ENCODE results near the gene MRPL41. TPM values are rescaled to one million over a fixed set of nuclear protein-coding genes. Genes with fewer than 3 reads are reported as not detected.

Gene MRPL41
- total and polyA plus RNA-seq, 2 donors: 33.3 to 84.3 TPM

DNA sequence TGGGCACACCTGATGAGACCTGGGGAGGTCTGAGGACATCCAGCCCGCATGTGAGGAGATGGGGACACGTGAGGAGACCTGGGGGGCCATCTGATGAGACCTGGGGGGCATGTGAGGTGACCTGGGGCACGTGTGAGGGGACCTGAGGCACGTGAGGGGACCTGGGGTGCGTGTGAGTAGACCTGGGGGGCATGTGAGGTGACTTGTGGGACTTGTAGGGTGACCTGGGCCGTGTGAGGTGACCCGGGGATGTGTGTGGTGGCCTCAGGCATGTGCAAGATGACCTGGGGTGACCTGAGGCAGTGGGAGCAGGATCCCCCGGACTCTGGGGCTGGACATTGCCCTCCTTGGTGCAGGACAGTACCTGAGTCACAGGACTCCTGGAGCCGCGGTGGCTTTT is 32.1 kb upstream of the MRPL41 start:
- Histone ChIP-seq H3K9me3 (ENCODE audit: control insufficient read depth in 2 of 2, insufficient read depth in 1 of 2, low read length in 1 of 2) (peaks cover 0 to 4% of the 10 kb centered on the region in 2 donors), H3K27me3 (ENCODE audit: control insufficient read depth in 2 of 2, insufficient read depth in 1 of 2, low read length in 1 of 2) (no peaks in the 10 kb centered on the region), H3K4me3 (ENCODE audit: low read length in 2 of 2) (no peak overlapping the region), H3K27ac (ENCODE audit: low read depth in 1 of 2, low read length in 1 of 2) (no peak overlapping the region), H3K4me1 (ENCODE audit: control insufficient read depth in 2 of 2, insufficient read depth in 2 of 2, low read length in 2 of 2) (no peaks in the 10 kb centered on the region), H3K36me3 (ENCODE audit: control insufficient read depth in 2 of 2, insufficient read depth in 2 of 2, low read length in 1 of 2) (no peaks in the 10 kb centered on the region)
- DNase-seq (ENCODE audit: low read depth in 6 of 9, low spot score in 9 of 9): no peak
- 87% methylated on average over 10 of the region's 10 CpGs for WGBS

DNA sequence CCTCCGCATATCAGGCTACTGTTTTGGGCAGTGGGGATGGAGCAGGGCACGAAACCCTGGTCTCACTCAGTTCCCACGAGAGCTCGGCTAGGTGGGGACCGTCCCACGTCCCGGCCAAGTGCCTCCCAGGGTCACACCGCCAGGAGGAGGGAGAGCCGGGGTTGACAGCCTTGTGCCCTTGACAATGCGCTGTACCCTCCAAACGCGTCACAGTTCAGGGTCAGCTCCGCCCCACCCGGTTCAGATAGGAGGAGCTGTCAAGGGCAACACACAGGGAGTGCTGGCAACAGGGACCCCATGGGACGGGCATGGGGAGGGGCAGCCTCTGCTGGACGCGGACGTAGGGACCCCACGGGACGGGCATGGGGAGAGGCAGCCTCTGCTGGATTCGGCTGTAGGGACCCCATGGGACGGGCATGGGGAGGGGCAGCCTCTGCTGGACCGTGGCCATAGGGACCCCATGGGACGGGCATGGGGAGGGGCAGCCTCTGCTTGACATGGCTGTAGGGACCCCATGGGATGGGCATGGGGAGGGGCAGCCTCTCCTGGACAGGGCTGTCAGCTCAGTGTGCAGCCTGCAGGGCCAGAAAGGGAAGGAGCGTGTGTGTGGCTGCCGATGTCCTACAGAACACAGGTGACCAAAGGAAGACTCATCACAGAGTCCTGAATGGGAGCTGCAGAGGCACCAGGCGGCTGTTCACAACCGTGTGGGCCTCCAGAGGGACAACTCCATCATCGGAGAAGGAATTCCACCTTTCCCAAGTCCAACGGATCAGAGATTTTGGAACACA is 30.9 kb upstream of the MRPL41 start:
- Histone ChIP-seq H3K4me1 (ENCODE audit: control insufficient read depth in 2 of 2, insufficient read depth in 2 of 2, low read length in 2 of 2) (no peaks in the 10 kb centered on the region), H3K27ac (ENCODE audit: low read depth in 1 of 2, low read length in 1 of 2) (no peak overlapping the region), H3K36me3 (ENCODE audit: control insufficient read depth in 2 of 2, insufficient read depth in 2 of 2, low read length in 1 of 2) (no peaks in the 10 kb centered on the region), H3K4me3 (ENCODE audit: low read length in 2 of 2) (no peak overlapping the region), H3K9me3 (ENCODE audit: control insufficient read depth in 2 of 2, insufficient read depth in 1 of 2, low read length in 1 of 2) (no peaks in the 10 kb centered on the region), H3K27me3 (ENCODE audit: control insufficient read depth in 2 of 2, insufficient read depth in 1 of 2, low read length in 1 of 2) (no peaks in the 10 kb centered on the region)
- DNase-seq (ENCODE audit: low read depth in 6 of 9, low spot score in 9 of 9): no peak
- WGBS: 95% methylated on average over 30 of the region's 30 CpGs

DNA sequence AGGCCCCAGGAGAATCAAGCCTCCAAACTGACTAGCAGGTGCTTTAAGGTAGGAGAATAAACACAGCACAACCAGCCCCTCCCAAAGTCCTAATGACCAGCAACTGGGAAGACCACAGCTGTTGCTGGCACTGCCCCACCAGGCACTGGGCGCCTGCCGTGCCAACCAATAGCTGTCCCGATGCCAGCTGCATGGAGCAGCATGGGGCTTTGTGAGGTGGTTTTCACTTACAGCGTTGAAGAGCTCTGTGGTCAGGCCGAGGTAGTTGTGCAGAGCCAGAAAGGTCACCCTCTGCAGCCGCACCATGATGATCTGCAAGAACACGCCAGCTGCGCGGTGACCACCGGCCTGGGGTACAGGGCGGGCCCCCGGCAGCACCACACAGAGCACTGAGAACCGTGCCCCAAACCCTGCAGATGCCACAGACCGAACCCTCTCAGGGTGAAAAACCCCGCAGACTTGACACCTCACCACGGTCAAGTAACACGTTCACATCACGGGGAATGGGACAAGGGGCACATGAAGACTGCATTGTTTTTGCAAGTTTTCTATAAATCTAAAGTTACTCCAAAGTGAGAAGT is 30.2 kb upstream of the MRPL41 start:
- Histone ChIP-seq H3K4me1 (ENCODE audit: control insufficient read depth in 2 of 2, insufficient read depth in 2 of 2, low read length in 2 of 2) (no peaks in the 10 kb centered on the region), H3K27me3 (ENCODE audit: control insufficient read depth in 2 of 2, insufficient read depth in 1 of 2, low read length in 1 of 2) (no peaks in the 10 kb centered on the region), H3K36me3 (ENCODE audit: control insufficient read depth in 2 of 2, insufficient read depth in 2 of 2, low read length in 1 of 2) (no peaks in the 10 kb centered on the region), H3K9me3 (ENCODE audit: control insufficient read depth in 2 of 2, insufficient read depth in 1 of 2, low read length in 1 of 2) (no peaks in the 10 kb centered on the region), H3K27ac (ENCODE audit: low read depth in 1 of 2, low read length in 1 of 2) (no peak overlapping the region), H3K4me3 (ENCODE audit: low read length in 2 of 2) (no peak overlapping the region)
- DNase-seq (ENCODE audit: low read depth in 6 of 9, low spot score in 9 of 9): no peak
- 94% methylated on average over 18 of the region's 18 CpGs for WGBS

DNA sequence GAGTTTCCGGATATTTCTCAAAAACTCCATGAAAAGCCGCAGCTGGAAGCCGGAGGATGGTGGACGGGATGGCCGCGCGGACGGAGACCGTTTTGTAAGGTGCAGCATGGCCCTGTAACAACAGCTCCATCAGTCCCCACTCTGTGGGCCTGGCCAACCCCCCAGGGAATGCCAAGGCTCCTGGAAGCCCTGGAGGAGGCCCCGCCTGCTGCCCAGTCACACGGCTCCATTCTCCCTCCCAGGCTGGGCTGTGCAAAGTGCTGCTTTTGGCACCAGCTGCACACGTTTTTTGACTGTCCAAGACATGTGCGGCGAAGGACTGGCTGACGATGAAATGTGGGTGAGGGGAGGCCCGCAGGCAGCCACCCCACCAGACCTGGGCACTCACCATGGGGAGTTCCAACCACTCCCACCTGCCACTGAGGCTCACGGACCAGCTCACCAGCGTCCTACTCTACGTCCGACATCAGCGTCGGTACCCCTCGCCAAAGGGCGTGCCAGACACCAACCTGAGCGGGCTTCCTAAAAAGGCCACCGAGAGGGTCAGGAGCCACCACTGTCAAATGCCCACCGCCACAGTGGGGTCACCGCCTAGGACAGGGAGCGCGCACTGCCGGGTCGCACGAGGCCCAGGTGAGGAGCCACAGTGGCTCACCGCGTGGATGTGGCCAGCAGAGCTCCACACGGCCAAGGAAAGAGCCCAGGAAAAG is 28.8 kb upstream of the MRPL41 start:
- 97% methylated on average over 36 of the region's 36 CpGs for WGBS
- H3K27me3 ChIP-seq (ENCODE audit: control insufficient read depth in 2 of 2, insufficient read depth in 1 of 2, low read length in 1 of 2): no peaks in the 10 kb centered on the region
- DNase-seq (ENCODE audit: low read depth in 6 of 9, low spot score in 9 of 9): no peak

DNA sequence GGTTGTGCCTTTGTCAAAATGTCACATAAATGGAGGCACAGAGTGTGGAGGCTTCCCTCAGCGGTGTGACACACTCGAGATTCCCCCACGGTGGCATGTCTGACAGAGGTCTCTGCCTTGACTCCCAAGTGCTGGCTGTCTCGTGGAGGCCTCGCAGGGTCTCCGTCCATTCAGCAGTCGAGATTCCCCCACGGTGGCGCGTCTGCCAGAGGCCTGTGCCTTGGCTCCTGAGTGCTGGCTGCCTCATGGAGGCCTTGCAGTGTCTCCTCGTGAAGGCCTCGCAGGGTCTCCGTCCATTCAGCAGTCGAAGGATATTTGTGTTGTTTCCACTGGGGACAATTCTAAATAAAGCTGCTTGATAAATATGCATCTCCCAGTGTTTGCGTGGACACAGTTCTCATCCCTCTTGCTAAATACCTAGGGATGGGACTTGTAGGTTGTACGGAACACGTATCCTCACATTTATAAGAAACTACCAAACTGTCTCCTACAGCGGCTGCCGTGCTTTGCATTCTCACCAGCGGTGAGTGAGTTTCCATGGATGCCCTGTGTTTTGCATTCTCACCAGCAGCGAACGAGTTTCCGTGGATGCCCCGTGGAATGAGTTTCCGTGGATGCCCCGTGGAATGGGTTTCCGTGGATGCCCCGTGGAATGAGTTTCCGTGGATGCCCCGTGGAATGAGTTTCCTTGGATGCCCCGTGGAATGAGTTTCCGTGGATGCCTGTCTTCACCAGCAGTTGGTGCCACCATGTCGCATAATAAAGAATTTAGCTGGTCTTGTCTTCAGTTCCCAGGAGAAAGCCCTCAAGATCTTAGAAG is 27.3 kb upstream of the MRPL41 start:
- Histone ChIP-seq H3K4me1 (ENCODE audit: control insufficient read depth in 2 of 2, insufficient read depth in 2 of 2, low read length in 2 of 2) (no peaks in the 10 kb centered on the region), H3K27me3 (ENCODE audit: control insufficient read depth in 2 of 2, insufficient read depth in 1 of 2, low read length in 1 of 2) (no peaks in the 10 kb centered on the region), H3K27ac (ENCODE audit: low read depth in 1 of 2, low read length in 1 of 2) (no peak overlapping the region), H3K9me3 (ENCODE audit: control insufficient read depth in 2 of 2, insufficient read depth in 1 of 2, low read length in 1 of 2) (no peaks in the 10 kb centered on the region), H3K36me3 (ENCODE audit: control insufficient read depth in 2 of 2, insufficient read depth in 2 of 2, low read length in 1 of 2) (no peaks in the 10 kb centered on the region), H3K4me3 (ENCODE audit: low read length in 2 of 2) (no peak overlapping the region)
- 98% methylated on average over 33 of the region's 33 CpGs for whole genome bisulfite sequencing
- no peak for DNase-seq (ENCODE audit: low read depth in 6 of 9, low spot score in 9 of 9)

More for the DNA sequence above, 28.8 kb upstream of the MRPL41 start:
- Histone ChIP-seq H3K9me3 (ENCODE audit: control insufficient read depth in 2 of 2, insufficient read depth in 1 of 2, low read length in 1 of 2) (no peaks in the 10 kb centered on the region), H3K4me1 (ENCODE audit: control insufficient read depth in 2 of 2, insufficient read depth in 2 of 2, low read length in 2 of 2) (no peaks in the 10 kb centered on the region), H3K36me3 (ENCODE audit: control insufficient read depth in 2 of 2, insufficient read depth in 2 of 2, low read length in 1 of 2) (no peaks in the 10 kb centered on the region), H3K4me3 (ENCODE audit: low read length in 2 of 2) (no peak overlapping the region), H3K27ac (ENCODE audit: low read depth in 1 of 2, low read length in 1 of 2) (no peak overlapping the region)

DNA sequence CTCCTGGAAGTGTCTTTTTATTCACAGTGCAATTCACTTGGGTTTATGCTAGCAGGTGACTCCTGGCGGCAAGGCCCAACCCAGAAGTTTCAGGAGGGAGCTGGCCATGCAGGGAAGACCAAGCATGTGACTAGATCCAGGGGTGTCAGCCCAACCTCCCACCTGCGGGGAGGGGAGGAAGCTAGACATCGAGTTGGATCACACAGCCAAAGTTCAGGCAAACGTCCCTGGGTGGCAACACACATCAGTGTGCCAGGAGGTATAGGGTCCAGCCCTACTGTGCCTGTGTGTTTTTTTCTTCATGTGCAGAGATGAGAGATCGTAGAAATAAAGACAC is 26.7 kb upstream of the MRPL41 start:
- Histone ChIP-seq H3K27ac (ENCODE audit: low read depth in 1 of 2, low read length in 1 of 2) (no peak overlapping the region), H3K4me3 (ENCODE audit: low read length in 2 of 2) (no peak overlapping the region), H3K4me1 (ENCODE audit: control insufficient read depth in 2 of 2, insufficient read depth in 2 of 2, low read length in 2 of 2) (no peaks in the 10 kb centered on the region), H3K36me3 (ENCODE audit: control insufficient read depth in 2 of 2, insufficient read depth in 2 of 2, low read length in 1 of 2) (no peaks in the 10 kb centered on the region), H3K27me3 (ENCODE audit: control insufficient read depth in 2 of 2, insufficient read depth in 1 of 2, low read length in 1 of 2) (no peaks in the 10 kb centered on the region), H3K9me3 (ENCODE audit: control insufficient read depth in 2 of 2, insufficient read depth in 1 of 2, low read length in 1 of 2) (no peaks in the 10 kb centered on the region)
- DNase-seq (ENCODE audit: low read depth in 6 of 9, low spot score in 9 of 9): no peak
- 81% methylated on average over 5 of the region's 5 CpGs for WGBS

DNA sequence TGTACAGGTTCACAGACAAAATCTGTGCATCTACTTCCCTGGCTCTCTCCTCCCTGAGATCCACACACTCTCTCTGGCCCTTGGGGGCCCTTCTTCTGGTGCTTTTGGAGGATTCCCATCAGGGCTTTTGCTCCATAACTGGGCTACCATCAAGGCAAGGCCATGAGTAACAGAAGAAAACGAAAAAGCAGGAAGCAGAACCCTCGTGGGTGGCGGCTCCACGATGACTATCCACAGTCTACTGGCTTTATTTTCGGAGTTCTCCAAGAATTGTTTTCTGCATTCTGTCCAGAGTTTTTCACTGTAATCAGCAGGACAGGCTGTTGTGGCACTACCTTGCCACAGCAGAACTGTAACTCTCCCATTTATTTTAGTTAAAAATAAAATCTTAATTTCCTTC is 21.3 kb upstream of the MRPL41 start:
- Histone ChIP-seq H3K27me3 (ENCODE audit: control insufficient read depth in 2 of 2, insufficient read depth in 1 of 2, low read length in 1 of 2) (no peaks in the 10 kb centered on the region), H3K4me1 (ENCODE audit: control insufficient read depth in 2 of 2, insufficient read depth in 2 of 2, low read length in 2 of 2) (peaks cover 0 to 17% of the 10 kb centered on the region in 2 donors), H3K4me3 (ENCODE audit: low read length in 2 of 2) (no peak overlapping the region), H3K9me3 (ENCODE audit: control insufficient read depth in 2 of 2, insufficient read depth in 1 of 2, low read length in 1 of 2) (no peaks in the 10 kb centered on the region), H3K27ac (ENCODE audit: low read depth in 1 of 2, low read length in 1 of 2) (no peak overlapping the region), H3K36me3 (ENCODE audit: control insufficient read depth in 2 of 2, insufficient read depth in 2 of 2, low read length in 1 of 2) (no peaks in the 10 kb centered on the region)
- 86% methylated on average over 5 of the region's 5 CpGs for WGBS
- no peak for DNase-seq (ENCODE audit: low read depth in 6 of 9, low spot score in 9 of 9)

DNA sequence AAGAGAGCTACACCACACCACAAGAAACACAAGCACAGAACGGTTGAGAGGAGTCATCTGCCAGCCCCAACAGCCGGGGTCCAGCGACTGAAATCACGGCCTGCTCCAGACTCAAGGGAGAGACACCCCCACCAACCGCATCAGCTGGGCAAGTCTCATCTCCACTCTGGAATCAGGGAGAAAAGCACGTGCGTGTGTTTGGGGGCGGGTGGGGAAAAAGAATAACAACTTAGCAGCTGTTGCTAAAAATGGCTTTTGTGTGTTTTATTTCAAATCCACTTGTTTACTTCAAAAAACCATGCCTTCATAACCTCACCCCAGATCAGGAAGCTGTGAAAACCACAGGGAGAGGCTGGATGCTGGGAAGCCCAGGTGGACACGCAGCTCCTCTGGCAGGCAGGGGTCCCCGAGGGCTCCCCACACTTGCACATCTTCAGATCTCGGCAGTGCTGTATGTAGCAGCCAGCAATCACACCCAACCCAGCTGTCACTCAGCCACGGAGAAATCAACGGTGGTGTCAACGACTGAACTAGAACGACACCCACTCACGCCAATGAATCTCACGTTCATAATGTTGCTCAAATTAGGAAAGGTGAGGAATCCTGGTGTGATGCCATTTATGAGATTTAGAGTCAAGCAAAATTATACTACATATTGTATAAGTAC is 20.4 kb upstream of the MRPL41 start:
- Histone ChIP-seq H3K27ac (ENCODE audit: low read depth in 1 of 2, low read length in 1 of 2) (no peak overlapping the region), H3K27me3 (ENCODE audit: control insufficient read depth in 2 of 2, insufficient read depth in 1 of 2, low read length in 1 of 2) (no peaks in the 10 kb centered on the region), H3K9me3 (ENCODE audit: control insufficient read depth in 2 of 2, insufficient read depth in 1 of 2, low read length in 1 of 2) (peaks cover 0 to 4% of the 10 kb centered on the region in 2 donors), H3K4me3 (ENCODE audit: low read length in 2 of 2) (no peak overlapping the region), H3K36me3 (ENCODE audit: control insufficient read depth in 2 of 2, insufficient read depth in 2 of 2, low read length in 1 of 2) (no peaks in the 10 kb centered on the region), H3K4me1 (ENCODE audit: control insufficient read depth in 2 of 2, insufficient read depth in 2 of 2, low read length in 2 of 2) (peaks cover 0 to 19% of the 10 kb centered on the region in 2 donors)
- WGBS: 27% methylated on average over 17 of the region's 17 CpGs
- peak in 2 of 9 donors; percentile 6 to 19 for DNase-seq (ENCODE audit: low read depth in 6 of 9, low spot score in 9 of 9)
